Esophagus squamous epithelium (tissue), 4 donors: Measurements from ENCODE around the gene TAGAP.

Experiments used
- POLR2A ChIP-seq, 4 donors: fragments of 450-650 bp; IDR thresholded peaks; one replicate each; pipeline ENCODE4 v1.6.1; 2017; ENCODE audit warnings: antibody characterized with exemption in 4 of 4, mild to moderate bottlenecking in 4 of 4, moderate library complexity in 3 of 4
- TF ChIP-seq, protein P1 (sequence below), 6 experiments: fragments of 450-650 bp in 4 of 6; fragments of 200-600 bp in 2 of 6; sonication (generic) in 2 of 6; IDR thresholded peaks; one replicate each; pipeline ENCODE4 v1.5.1; 2016 to 2019; ENCODE audit warnings: antibody characterized with exemption in 6 of 6, mild to moderate bottlenecking in 4 of 6, moderate library complexity in 4 of 6

DNA sequence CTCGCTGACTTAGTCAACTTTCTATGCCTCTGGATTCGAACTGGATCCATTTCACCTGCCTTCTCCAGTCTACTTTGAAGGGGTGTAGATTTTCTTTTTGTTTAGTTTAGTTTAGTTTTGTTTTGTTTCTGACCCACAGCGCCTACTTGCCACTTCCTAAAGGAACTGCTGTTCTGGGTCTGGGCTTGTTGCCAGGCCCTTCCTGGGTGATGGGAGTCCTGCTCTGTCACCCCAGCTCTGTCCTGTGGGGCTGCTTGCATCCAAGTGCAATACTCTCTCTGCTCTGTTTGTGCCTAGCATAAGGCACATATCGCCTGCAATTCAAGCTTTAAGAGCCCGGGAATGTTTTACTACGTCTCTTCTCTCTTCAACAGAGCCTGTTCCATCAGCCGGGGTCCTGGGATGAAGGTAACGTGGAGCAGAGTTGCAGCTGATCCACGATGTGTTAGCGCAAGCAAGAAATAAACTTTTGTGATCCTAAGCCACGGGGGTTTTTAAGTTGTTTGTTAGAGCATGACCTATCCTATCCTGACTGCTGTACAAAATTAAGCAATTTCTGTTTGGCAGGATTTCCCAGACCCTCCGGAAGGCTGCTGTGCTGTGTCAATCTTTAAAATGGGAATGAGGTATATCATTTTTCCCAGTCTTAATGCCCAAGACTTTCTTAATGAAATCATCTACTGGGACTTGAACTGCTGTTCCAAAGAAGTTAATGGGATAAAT, 30.9 kb upstream of the TAGAP start:
- TF ChIP-seq, protein P1, sequence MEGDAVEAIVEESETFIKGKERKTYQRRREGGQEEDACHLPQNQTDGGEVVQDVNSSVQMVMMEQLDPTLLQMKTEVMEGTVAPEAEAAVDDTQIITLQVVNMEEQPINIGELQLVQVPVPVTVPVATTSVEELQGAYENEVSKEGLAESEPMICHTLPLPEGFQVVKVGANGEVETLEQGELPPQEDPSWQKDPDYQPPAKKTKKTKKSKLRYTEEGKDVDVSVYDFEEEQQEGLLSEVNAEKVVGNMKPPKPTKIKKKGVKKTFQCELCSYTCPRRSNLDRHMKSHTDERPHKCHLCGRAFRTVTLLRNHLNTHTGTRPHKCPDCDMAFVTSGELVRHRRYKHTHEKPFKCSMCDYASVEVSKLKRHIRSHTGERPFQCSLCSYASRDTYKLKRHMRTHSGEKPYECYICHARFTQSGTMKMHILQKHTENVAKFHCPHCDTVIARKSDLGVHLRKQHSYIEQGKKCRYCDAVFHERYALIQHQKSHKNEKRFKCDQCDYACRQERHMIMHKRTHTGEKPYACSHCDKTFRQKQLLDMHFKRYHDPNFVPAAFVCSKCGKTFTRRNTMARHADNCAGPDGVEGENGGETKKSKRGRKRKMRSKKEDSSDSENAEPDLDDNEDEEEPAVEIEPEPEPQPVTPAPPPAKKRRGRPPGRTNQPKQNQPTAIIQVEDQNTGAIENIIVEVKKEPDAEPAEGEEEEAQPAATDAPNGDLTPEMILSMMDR (IDR thresholded peaks at IDR 0.05), result no peak
- TF ChIP-seq POLR2A (IDR thresholded peaks at IDR 0.05), result no peak
